Measurements from ENCODE around the gene SHISAL1. TPM values are rescaled to one million over a fixed set of nuclear protein-coding genes. Genes with fewer than 3 reads are reported as not detected.

Gene SHISAL1
- total RNA-seq, result 5.0 and 6.1 TPM in 2 replicates
- long read RNA-seq, partial matches to known transcripts, result 0 of 6 reads
- long read RNA-seq, other reads (novel, unspliced or antisense), result 6 of 6 reads

DNA sequence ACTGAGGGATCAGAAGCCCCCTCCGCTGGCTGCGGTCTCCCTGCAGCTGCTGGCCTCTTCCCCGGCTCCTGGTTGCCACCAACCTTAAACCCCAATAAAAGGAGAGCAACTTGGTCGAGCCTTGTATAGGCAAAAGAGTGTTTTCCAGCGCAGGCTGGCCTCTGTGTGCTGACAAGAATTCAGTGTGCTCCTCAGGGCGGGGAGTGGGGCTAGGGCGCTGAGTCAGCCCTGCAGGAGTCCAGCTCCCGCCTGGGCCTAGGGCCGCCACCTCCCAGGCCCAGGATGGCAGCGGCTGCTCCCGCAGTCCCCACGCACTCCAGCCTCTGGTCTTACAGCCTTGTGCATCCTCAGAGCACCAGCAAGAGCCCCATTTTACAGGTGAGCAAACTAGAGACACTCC, at the start of gene SHISAL1:
SHISAL1 (minus strand) TSS at position 186 of the 400 bp plus-strand sequence. CDS start 12,006 bp downstream, outside the sequence.
- H3K27me3 Mint-ChIP-seq (ENCODE audit: unreplicated experiment), result no peaks in the 10 kb centered on the region
- no peak for DNase-seq (ENCODE audit: extremely low spot score, unreplicated experiment)
- H3K27ac Mint-ChIP-seq (ENCODE audit: unreplicated experiment), result peak within 1 kb of the TSS; percentile 85
- H3K4me3 Mint-ChIP-seq (ENCODE audit: unreplicated experiment), result no peak within 1 kb of the TSS
- TF ChIP-seq, protein P1, sequence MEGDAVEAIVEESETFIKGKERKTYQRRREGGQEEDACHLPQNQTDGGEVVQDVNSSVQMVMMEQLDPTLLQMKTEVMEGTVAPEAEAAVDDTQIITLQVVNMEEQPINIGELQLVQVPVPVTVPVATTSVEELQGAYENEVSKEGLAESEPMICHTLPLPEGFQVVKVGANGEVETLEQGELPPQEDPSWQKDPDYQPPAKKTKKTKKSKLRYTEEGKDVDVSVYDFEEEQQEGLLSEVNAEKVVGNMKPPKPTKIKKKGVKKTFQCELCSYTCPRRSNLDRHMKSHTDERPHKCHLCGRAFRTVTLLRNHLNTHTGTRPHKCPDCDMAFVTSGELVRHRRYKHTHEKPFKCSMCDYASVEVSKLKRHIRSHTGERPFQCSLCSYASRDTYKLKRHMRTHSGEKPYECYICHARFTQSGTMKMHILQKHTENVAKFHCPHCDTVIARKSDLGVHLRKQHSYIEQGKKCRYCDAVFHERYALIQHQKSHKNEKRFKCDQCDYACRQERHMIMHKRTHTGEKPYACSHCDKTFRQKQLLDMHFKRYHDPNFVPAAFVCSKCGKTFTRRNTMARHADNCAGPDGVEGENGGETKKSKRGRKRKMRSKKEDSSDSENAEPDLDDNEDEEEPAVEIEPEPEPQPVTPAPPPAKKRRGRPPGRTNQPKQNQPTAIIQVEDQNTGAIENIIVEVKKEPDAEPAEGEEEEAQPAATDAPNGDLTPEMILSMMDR (IDR thresholded peaks at IDR 0.05), result no peak
- no peaks in the 10 kb centered on the region for H3K9me3 Mint-ChIP-seq (ENCODE audit: unreplicated experiment)
- no peaks in the 10 kb centered on the region for H3K36me3 Mint-ChIP-seq (ENCODE audit: unreplicated experiment)
- H3K4me1 Mint-ChIP-seq (ENCODE audit: unreplicated experiment), result peaks cover 50% of the 10 kb centered on the region

DNA sequence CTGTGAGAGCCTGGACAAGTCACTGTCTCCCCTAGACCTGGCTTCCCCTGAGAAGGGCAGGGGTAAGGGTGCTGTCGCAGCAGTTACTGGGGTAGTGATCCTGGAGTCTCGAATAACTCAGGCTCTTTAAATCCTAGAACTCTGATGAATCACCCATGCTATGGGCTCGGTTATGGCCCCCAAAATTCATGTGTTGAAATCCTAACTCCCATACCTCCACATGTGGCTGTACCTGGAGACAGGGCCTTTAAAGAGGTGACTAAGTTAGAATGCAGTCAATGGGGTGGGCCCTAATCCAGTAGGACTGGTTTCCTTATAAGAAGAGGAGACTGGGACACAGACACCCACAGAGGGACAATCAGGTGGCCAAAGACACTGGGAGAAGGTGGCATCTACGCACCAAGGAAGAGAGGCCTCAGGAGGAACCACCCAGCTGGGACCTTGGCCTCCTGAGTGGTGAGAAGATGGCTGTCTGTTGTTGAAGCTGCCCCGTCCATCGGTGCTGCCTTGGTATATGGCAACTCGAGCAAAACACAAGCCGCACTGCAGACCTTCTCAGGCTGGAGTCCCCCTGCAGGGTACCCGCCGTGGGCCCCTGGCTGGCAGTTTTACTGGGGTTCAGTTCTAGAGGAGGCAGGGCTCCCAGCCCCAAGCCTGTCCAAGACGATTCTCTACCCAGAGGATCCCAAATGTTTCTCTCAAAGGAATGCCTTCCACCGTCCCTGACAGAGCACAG, 48.8 kb upstream of the SHISAL1 start:
- H3K36me3 Mint-ChIP-seq (ENCODE audit: unreplicated experiment), result no peaks in the 10 kb centered on the region
- H3K4me3 Mint-ChIP-seq (ENCODE audit: unreplicated experiment), result no peak overlapping the region
- no peaks in the 10 kb centered on the region for H3K9me3 Mint-ChIP-seq (ENCODE audit: unreplicated experiment)
- TF ChIP-seq, protein P1 (IDR thresholded peaks at IDR 0.05), result no peak
- peaks cover 65% of the 10 kb centered on the region for H3K4me1 Mint-ChIP-seq (ENCODE audit: unreplicated experiment)
- no peaks in the 10 kb centered on the region for H3K27me3 Mint-ChIP-seq (ENCODE audit: unreplicated experiment)
- peak overlapping the region; percentile 94 for H3K27ac Mint-ChIP-seq (ENCODE audit: unreplicated experiment)
- no peak for DNase-seq (ENCODE audit: extremely low spot score, unreplicated experiment)

DNA sequence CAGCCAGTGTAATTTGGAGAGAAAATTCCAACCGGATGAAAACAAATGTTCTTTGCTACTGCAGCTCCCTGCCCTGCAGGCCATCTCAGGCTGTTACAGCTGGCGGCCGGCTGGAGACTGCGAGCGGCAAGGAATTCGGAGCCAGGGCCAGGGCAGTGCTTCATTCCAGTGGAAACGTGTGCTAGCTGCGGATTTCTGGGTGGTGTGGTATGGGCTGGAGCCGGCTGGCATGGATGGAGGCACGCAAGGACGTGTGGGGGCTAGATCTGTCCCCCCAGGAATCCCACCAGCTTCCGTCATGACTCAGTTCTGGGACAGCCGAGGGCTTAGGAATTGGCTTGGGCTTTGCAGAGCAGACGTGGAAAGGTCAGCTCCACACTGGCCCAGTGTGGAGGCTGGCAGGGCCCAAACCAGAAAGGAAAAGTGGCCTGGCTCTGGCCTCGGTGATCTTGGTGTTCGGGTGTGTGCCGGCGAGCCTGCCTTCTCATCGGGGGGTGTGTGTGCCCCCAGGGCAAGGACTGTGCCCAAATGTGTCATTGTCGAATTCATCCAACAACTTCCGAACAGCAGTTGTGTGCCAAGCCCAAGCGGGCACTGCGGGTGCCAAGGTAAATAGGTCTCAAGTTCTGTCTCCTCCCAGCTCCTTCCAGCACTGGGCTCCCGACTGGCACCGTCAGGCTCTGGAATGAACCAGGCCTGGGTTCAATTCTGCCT, 48.1 kb upstream of the SHISAL1 start:
- TF ChIP-seq, protein P1 (IDR thresholded peaks at IDR 0.05), result peak; percentile 41
- no peaks in the 10 kb centered on the region for H3K9me3 Mint-ChIP-seq (ENCODE audit: unreplicated experiment)
- H3K4me1 Mint-ChIP-seq (ENCODE audit: unreplicated experiment), result peaks cover 60% of the 10 kb centered on the region
- no peaks in the 10 kb centered on the region for H3K36me3 Mint-ChIP-seq (ENCODE audit: unreplicated experiment)
- DNase-seq (ENCODE audit: extremely low spot score, unreplicated experiment), result peak; percentile 93
- H3K27ac Mint-ChIP-seq (ENCODE audit: unreplicated experiment), result peak overlapping the region; percentile 94
- H3K4me3 Mint-ChIP-seq (ENCODE audit: unreplicated experiment), result no peak overlapping the region
- H3K27me3 Mint-ChIP-seq (ENCODE audit: unreplicated experiment), result no peaks in the 10 kb centered on the region

DNA sequence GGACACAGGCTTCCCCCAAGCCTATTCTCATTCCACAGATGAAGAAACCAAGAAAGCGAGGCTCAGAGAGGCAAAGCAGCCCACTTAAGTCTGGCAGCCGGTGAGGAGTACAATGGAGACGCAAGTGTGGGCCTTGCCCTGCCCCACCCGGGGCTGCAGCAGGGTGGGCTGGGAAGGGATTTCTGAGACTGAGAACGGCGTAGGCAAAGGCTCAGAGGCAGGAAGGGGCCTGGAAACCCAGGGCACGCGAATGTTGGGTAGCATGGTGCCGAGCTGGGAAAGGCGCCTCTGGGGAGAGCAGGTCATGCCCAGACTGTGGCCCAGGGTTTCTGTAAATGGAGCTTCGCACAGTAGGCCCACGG, 47.5 kb upstream of the SHISAL1 start:
- DNase-seq (ENCODE audit: extremely low spot score, unreplicated experiment), result no peak
- Mint-ChIP-seq H3K9me3 (ENCODE audit: unreplicated experiment) (no peaks in the 10 kb centered on the region), H3K27ac (ENCODE audit: unreplicated experiment) (peak overlapping the region; percentile 94), H3K4me1 (ENCODE audit: unreplicated experiment) (peaks cover 58% of the 10 kb centered on the region), H3K27me3 (ENCODE audit: unreplicated experiment) (no peaks in the 10 kb centered on the region), H3K4me3 (ENCODE audit: unreplicated experiment) (no peak overlapping the region), H3K36me3 (ENCODE audit: unreplicated experiment) (no peaks in the 10 kb centered on the region)
- TF ChIP-seq, protein P1 (IDR thresholded peaks at IDR 0.05), result no peak

DNA sequence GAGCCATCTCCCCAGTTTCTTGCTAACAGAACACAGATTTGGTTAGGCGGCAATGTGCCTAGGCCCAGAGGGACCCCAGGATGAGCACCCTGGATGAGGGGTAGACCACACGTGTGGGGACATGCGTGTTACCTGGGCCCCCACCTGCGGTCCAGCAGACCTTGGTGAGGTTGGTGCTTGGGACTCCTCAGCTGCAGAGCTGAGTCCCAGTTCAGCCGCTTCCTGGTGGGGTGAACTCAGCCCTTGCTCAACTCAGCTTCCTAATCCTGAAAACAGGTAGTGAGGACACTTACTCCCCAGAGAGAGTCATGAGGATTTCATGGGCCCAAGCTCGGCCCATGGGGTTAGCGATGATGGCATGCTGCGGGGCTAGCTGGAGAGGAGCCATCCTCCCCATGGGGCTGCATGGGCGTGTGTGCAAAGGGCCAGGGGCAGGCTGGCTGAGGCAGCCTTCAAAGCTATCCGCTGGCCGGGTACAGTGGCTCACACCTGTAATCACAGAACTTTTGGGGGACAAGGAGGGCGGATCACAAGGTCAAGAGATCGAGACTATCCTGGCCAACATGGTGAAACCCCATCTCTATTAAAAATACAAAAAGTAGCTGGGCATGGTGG, 46.9 kb upstream of the SHISAL1 start:
- Mint-ChIP-seq H3K36me3 (ENCODE audit: unreplicated experiment) (no peaks in the 10 kb centered on the region), H3K4me1 (ENCODE audit: unreplicated experiment) (peaks cover 56% of the 10 kb centered on the region), H3K27me3 (ENCODE audit: unreplicated experiment) (no peaks in the 10 kb centered on the region), H3K27ac (ENCODE audit: unreplicated experiment) (peak overlapping the region; percentile 94), H3K9me3 (ENCODE audit: unreplicated experiment) (no peaks in the 10 kb centered on the region), H3K4me3 (ENCODE audit: unreplicated experiment) (no peak overlapping the region)
- TF ChIP-seq, protein P1 (IDR thresholded peaks at IDR 0.05), result no peak
- no peak for DNase-seq (ENCODE audit: extremely low spot score, unreplicated experiment)
